Ovary (tissue), 9 donors: Measurements from ENCODE around the gene NFKB2. TPM values are rescaled to one million over a fixed set of nuclear protein-coding genes. Genes with fewer than 3 reads are reported as not detected.
A peak's percentile ranks its signal among the peaks of the same experiment; 100 is the strongest.

Experiments used
- DNase-seq, 5 donors: peaks; one replicate each; pipeline ENCODE4 v3.0.0-alpha.2; 2019 to 2020
- H3K27ac ChIP-seq, 2 donors: fragments of 200-600 bp; one replicate each; pipeline versions ENCODE4 v1.5.1 to v1.8.0; 2019 to 2022
- H3K27me3 ChIP-seq: fragments of 200-600 bp; one replicate; pipeline ENCODE4 v1.8.0; 2022
- H3K36me3 ChIP-seq: fragments of 200-600 bp; sonication (generic); one replicate; pipeline ENCODE4 v1.5.1; 2019
- H3K4me1 ChIP-seq: one replicate; pipeline ENCODE4 v1.8.1; 2013; ENCODE audit warnings: mild to moderate bottlenecking, moderate library complexity; ENCODE audit not compliant: insufficient read depth
- H3K4me3 ChIP-seq: fragments of 200-600 bp; sonication (generic); one replicate; pipeline ENCODE4 v1.5.1; 2017
- H3K9me3 ChIP-seq, 2 donors: fragments of 200-600 bp in 1 of 2; sonication (generic) in 1 of 2; one replicate each; pipeline versions ENCODE4 v1.5.1 to v1.8.1; 2013 to 2019; ENCODE audit warnings: mild to moderate bottlenecking in 1 of 2, moderate library complexity in 1 of 2
- EP300 ChIP-seq: sonication (generic); formaldehyde crosslinking; IDR thresholded peaks from one replicate; pipeline ENCODE4 v1.6.1; 2017; ENCODE audit warnings: antibody characterized with exemption
- POLR2A ChIP-seq: fragments of 450-650 bp; IDR thresholded peaks from one replicate; pipeline ENCODE4 v1.6.1; 2017; ENCODE audit warnings: antibody characterized with exemption, mild to moderate bottlenecking, moderate library complexity
- WGBS, 3 donors: extraction: QIAGEN DNeasy Blood & Tissue Kit in 1 of 3; methylation state at CpG; one replicate each; pipeline versions ENCODE4 v1.1.5 to v1.1.7; 2013 to 2017; 5-methylcytosine and 5-hydroxymethylcytosine counted together
- intact Hi-C, 4 donors: fragments of 100-400 bp; cut with DNase I; formaldehyde crosslinking; loops; one replicate each; pipeline versions ENCODE4 v1.11.0 to v1.15.1; 2022 to 2023
- microRNA counts: library from miRNA; unstranded; fragments of <30 nt; microRNA quantifications from one replicate; lab custom pipeline; 2016
- microRNA-seq, 3 donors: library from miRNA; unstranded; fragments of <30 nt; microRNA quantifications; one replicate each; pipeline versions ENCODE4 to v1.2.0, GENCODE V29; 2019 to 2020
- polyA plus RNA-seq, 2 donors: library from polyadenylated mRNA; stranded (reverse); fragments of 200-250 nt in 1 of 2; fragments of 350-450 nt in 1 of 2; fragmentation: Illumina TruSeq in 1 of 2; extraction: RNeasy Lipid Tissue Mini Kit (QIAGEN cat#74804) in 1 of 2; gene quantifications; one replicate each; pipeline ENCODE4 v1.2.3, GENCODE V29; 2013 to 2014
- small RNA-seq: library from RNA; depleted of rRNA; stranded (forward); fragments of <200 nt; gene quantifications from one replicate; pipeline ENCODE3, GENCODE V24; 2016
- total RNA-seq, 7 donors: library from RNA; depleted of rRNA in 2 of 7; stranded (reverse); fragments of >200 nt in 2 of 7; fragmentation: NEBNext Ultra II Directional in 3 of 7; extraction: Animal tissue kit (Norgen Biotek cat#: 25700) in 3 of 7; gene quantifications; one replicate each; pipeline versions ENCODE4 v1.1.0 to v1.2.4, GENCODE V29; 2016 to 2023
- TF ChIP-seq, protein P1 (sequence below), 3 donors: fragments of 450-650 bp in 2 of 3; fragments of 200-600 bp in 1 of 3; IDR thresholded peaks; one replicate each; pipeline versions ENCODE4 v1.5.1 to v1.8.0; 2016 to 2022; ENCODE audit warnings: antibody characterized with exemption in 3 of 3, mild to moderate bottlenecking in 1 of 3
- donor health status: DM: no; HTN: no; CAD: no; lungs with moderate emphysema.
- donor health status: DM: no; HTN: no; CAD: no.
- donor health status: Bipolar disorder and iron deficiency.
- donor health status: DM: yes; HTN: yes; CAD: no.
- donor health status: DM: no; HTN: no; CAD: no.
- donor health status: DM: yes; HTN: yes; CAD: no.

The NFKB2 gene
- total and polyA plus RNA-seq, 9 donors = 16.3 to 42.6 (median 32.7) TPM

DNA sequence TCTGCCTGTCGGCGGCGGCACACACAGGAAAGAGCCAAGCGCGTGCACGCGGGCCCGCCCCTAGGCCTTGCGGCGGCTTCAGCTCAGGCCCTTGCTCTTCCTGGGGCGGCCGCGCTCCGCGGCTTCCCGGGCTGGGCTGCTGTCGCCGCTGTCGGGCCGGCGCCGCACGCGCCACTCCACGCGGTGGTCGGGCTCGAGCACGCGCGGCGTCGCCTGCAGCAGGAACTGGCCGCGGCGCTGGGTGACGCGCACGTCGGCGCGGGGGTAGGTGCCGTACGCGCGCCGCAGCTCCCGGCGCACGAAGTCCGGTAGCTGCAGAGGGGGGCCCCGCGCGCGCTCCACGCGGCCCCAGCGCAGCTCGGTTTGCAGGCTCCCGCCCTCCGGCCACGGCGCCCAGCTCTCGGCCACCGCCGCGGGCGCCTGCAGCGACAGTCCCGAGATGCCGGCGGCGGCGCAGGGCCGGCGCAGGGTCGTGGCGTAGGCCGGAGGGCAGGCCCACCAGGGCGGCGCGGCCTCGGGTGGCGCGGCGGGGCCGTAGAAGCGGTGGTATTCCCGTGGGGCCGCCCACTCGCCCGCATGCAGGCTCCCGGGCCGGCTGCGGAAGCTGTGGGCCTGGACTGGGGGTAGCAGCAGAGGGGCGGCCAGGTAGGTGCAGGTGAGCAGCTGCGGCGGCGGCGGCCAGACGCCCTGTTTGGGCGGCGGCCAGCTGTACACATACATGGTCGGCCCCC is 55.0 kb downstream of the NFKB2 start:
- peak; percentile 66 to 86 (median 79) for DNase-seq
- H3K9me3 ChIP-seq = no peaks in the 10 kb centered on the region
- H3K27ac ChIP-seq = peak overlapping the region; percentile 47 to 92
- peaks cover 2% of the 10 kb centered on the region for H3K4me1 ChIP-seq
- no peaks in the 10 kb centered on the region for H3K36me3 ChIP-seq
- TF ChIP-seq, protein P1, sequence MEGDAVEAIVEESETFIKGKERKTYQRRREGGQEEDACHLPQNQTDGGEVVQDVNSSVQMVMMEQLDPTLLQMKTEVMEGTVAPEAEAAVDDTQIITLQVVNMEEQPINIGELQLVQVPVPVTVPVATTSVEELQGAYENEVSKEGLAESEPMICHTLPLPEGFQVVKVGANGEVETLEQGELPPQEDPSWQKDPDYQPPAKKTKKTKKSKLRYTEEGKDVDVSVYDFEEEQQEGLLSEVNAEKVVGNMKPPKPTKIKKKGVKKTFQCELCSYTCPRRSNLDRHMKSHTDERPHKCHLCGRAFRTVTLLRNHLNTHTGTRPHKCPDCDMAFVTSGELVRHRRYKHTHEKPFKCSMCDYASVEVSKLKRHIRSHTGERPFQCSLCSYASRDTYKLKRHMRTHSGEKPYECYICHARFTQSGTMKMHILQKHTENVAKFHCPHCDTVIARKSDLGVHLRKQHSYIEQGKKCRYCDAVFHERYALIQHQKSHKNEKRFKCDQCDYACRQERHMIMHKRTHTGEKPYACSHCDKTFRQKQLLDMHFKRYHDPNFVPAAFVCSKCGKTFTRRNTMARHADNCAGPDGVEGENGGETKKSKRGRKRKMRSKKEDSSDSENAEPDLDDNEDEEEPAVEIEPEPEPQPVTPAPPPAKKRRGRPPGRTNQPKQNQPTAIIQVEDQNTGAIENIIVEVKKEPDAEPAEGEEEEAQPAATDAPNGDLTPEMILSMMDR (IDR thresholded peaks at IDR 0.05) = no peak
- peak; percentile 10 for TF ChIP-seq POLR2A
- H3K27me3 ChIP-seq = no peaks in the 10 kb centered on the region
- WGBS, 3 donors = 0 to 1% (median 0%) methylated on average over 41 to 104 of the region's 104 CpGs
- peak overlapping the region; percentile 74 for H3K4me3 ChIP-seq
- intact Hi-C loops = no loop called here

DNA sequence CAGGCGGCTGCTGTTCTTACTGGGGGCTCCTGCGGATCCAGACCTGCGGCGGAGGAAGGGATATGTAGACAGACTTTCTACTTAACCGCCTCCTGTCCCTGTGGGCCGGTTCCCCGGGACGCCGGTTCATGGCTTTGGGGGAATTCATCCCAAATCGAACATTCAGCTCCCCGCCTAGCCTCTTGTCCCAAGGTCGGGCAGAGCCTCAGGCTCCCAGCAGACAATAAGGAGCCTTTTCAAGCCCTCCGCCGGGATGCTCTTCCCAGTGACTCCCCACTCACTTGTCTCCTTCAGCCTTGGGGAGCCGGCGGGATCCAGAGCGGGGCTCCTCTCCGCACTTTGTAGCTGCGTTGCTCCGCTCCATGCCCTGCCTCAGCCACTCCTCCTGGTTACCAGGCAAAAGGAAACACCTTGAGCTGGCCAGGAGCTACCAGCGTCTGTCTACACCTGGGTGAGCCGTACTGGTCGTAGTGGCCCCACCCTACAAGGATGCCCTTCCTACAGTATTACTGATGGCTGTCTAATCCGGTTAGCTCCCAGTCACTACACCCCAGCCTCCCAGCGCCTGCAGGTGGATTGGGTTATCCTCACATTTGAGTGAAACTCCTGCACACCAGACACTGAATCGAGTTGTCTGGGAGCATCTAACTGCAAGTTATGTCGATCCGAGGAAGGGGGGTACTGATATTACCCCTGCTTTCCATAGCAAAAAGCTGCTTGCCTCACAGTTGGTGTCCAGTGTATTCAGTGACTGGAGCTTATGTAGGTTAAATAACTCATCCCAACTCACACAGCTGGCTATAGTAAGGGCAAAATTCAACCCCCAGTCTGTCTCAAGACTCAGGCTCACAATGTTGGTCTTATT is 55.8 kb downstream of the NFKB2 start, which contains the start of gene C10orf95:
C10orf95 (minus strand) TSS at position 439 of the 865 bp plus-strand sequence. CDS start 450 bp downstream, outside the sequence.
- Histone ChIP-seq H3K27ac (peak within 1 kb of the TSS in 1 of 2 donors; percentile 92), H3K9me3 (no peaks in the 10 kb centered on the region), H3K36me3 (no peaks in the 10 kb centered on the region), H3K4me3 (peak within 1 kb of the TSS; percentile 74), H3K4me1 (peaks cover 2% of the 10 kb centered on the region), H3K27me3 (no peaks in the 10 kb centered on the region)
- 22 to 27% (median 25%) methylated on average over 28 of the region's 28 CpGs for WGBS, 3 donors
- TF ChIP-seq EP300 (no peak), POLR2A (no peak)
- TF ChIP-seq, protein P1 (IDR thresholded peaks at IDR 0.05) = no peak
- intact Hi-C loops = no loop called here
- peak in 1 of 5 donors; percentile 61 for DNase-seq

MicroRNAs encoded within 50 kb of the gene (microRNA counts, 767-probe panel; counts per million panel counts)
- 530 counts per million, percentile 78 among the panel's probes with 10 or more counts for microRNA hsa-miR-146b-3p (lab: Ali Mortazavi, UCI)
- microRNA hsa-miR-146b-5p (lab: Ali Mortazavi, UCI) = 530 counts per million, percentile 78 among the panel's probes with 10 or more counts

Small RNAs within 50 kb of the gene (microRNA-seq; reads per million reads assigned to microRNA genes)
- gene MIR146B = 649 to 2,360 (median 1,448) reads per million in 3 donors

Small RNAs within 50 kb of the gene (small RNA-seq; reads per million reads assigned to genes)
- 1,963 reads per million, percentile 98 among the genes with 10 or more reads in this experiment for gene MIR146B

Other genes starting within 250 kb of the NFKB2 start
- gene NOLC1, start 243.3 kb upstream of the NFKB2 start, total RNA-seq = 10 to 100 TPM; 32.7 to 68.1 (median 50.2) TPM
- 10 to 100 TPM; 32.0 to 88.8 TPM for gene NOLC1, start 243.3 kb upstream of the NFKB2 start, polyA plus RNA-seq
- gene ELOVL3, start 169.4 kb upstream of the NFKB2 start, total RNA-seq = not detected
- gene ELOVL3, start 169.4 kb upstream of the NFKB2 start, polyA plus RNA-seq = 1 to 10 TPM in 1 of 2 donors, under 1 TPM in 1; 0.08 to 1.0 TPM
- not detected for gene PITX3, start 154.2 kb upstream of the NFKB2 start, total RNA-seq
- not detected for gene PITX3, start 154.2 kb upstream of the NFKB2 start, polyA plus RNA-seq
- gene GBF1, start 150.2 kb upstream of the NFKB2 start, total RNA-seq = 10 to 100 TPM; 14.1 to 43.2 (median 34.4) TPM
- 10 to 100 TPM; 13.2 to 34.6 TPM for gene GBF1, start 150.2 kb upstream of the NFKB2 start, polyA plus RNA-seq
- 10 to 100 TPM in 6 of 7 donors, 1 to 10 TPM in 1; 4.4 to 34.7 (median 24.5) TPM for gene PSD, start 23.1 kb downstream of the NFKB2 start, total RNA-seq
- 10 to 100 TPM in 1 of 2 donors, 1 to 10 TPM in 1; 4.6 to 12.4 TPM for gene PSD, start 23.1 kb downstream of the NFKB2 start, polyA plus RNA-seq
- 10 to 100 TPM; 13.5 to 31.1 (median 19.3) TPM for gene FBXL15, start 25.1 kb downstream of the NFKB2 start, total RNA-seq
- gene FBXL15, start 25.1 kb downstream of the NFKB2 start, polyA plus RNA-seq = 10 to 100 TPM in 1 of 2 donors, under 1 TPM in 1; 0.25 to 17.9 TPM
- 10 to 100 TPM; 47.7 to 70.8 (median 61.7) TPM for gene CUEDC2, start 36.9 kb downstream of the NFKB2 start, total RNA-seq
- gene CUEDC2, start 36.9 kb downstream of the NFKB2 start, polyA plus RNA-seq = 10 to 100 TPM; 34.7 to 76.5 TPM
- gene C10orf95, start 55.8 kb downstream of the NFKB2 start, total RNA-seq = 10 to 100 TPM in 1 of 7 donors, 1 to 10 TPM in 1, under 1 TPM in 3, not detected in 2; 0.37 to 22.3 (median 0.60) TPM
- under 1 TPM in 1 of 2 donors, not detected in 1; 0.11 TPM for gene C10orf95, start 55.8 kb downstream of the NFKB2 start, polyA plus RNA-seq
- 10 to 100 TPM; 38.0 to 82.3 (median 60.1) TPM for gene ACTR1A, start 107.0 kb downstream of the NFKB2 start, total RNA-seq
- gene ACTR1A, start 107.0 kb downstream of the NFKB2 start, polyA plus RNA-seq = 10 to 100 TPM; 45.3 to 83.6 TPM
- gene SUFU, start 108.3 kb downstream of the NFKB2 start, total RNA-seq = 10 to 100 TPM in 5 of 7 donors, 1 to 10 TPM in 2; 4.6 to 19.1 (median 16.1) TPM
- 10 to 100 TPM in 1 of 2 donors, 1 to 10 TPM in 1; 6.8 to 14.2 TPM for gene SUFU, start 108.3 kb downstream of the NFKB2 start, polyA plus RNA-seq
- 100 to 1,000 TPM in 2 of 7 donors, 10 to 100 TPM in 5; 48.5 to 120 (median 91.7) TPM for gene TRIM8, start 248.8 kb downstream of the NFKB2 start, total RNA-seq
- 10 to 100 TPM; 74.7 to 84.3 TPM for gene TRIM8, start 248.8 kb downstream of the NFKB2 start, polyA plus RNA-seq